RPMI7951 (cell line): ENCODE results near the gene TBC1D8B. TPM values are rescaled to one million over a fixed set of nuclear protein-coding genes. Genes with fewer than 3 reads are reported as not detected.

Source experiments
- DNase-seq: peaks from one replicate; pipeline ENCODE4 v3.0.0-alpha.2; 2012; ENCODE audit warnings: low read depth
- total RNA-seq: library from RNA; depleted of rRNA; stranded (reverse); fragments of >200 nt; shearing (Covaris generic); gene quantifications from 2 replicates; pipeline ENCODE4 v1.2.3, GENCODE V29; 2014; rRNA removed

Gene TBC1D8B
- total RNA-seq, 1 experiment from 2014 or later = 4.0 TPM

DNA sequence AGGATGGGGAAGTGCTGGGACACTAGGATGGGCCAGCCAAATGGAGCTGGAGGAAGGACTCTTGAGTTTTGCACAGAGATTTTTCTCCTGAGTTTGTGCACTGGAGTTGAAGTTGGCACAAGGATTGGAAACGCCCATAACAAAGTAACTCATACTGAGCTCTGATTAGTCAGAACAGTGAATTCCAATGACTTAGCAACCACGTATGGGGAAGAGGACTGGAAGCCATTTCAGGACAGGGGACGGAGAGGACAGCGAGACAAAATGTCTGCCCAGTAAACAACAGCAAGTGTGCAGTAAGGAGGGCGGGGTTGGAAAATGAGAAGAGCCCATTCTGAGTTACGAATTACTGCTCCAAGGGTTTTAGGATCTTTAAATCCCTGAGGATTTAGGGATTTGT is 94.8 kb downstream of the TBC1D8B start:
- DNase-seq = peak; percentile 49

DNA sequence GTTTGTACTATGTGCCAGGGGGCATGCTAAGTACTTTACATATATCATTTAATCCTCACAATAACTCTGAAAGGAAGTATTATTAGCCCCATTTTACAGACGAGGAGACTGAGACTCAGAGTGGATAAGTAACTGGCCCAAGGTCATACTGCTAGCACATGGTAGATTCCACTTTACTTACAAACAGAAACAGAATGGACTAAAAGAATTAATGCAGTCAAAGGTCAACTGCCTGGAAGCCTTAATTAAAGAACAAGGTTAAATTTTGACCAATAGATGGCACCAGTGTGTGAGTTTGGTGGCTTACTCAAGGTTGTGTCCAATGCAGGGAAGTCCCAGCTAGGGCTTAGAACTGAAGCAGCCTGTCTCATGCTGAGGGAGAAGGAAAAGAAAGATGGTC is 96.0 kb downstream of the TBC1D8B start:
- peak; percentile 47 for DNase-seq

DNA sequence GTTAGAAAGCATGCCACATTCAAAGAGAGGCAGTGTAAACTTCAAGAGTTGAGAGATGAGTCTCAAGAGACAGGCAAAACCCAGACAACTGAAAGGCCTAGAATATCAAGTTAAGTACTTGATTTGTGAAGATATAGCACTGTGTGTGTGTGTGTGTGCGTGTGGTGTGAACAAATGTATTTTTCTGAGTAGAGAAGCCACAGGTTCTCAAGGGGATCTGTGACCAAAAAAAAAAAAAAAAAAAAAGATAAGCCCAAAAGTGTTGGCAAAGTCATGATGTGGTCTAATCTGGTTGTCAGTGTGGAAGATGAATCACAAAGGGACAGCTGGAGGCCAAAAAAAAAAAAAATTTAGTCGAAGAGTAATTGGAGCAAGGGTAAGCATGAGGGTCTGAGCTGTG is 96.8 kb downstream of the TBC1D8B start:
- DNase-seq = peak; percentile 29

DNA sequence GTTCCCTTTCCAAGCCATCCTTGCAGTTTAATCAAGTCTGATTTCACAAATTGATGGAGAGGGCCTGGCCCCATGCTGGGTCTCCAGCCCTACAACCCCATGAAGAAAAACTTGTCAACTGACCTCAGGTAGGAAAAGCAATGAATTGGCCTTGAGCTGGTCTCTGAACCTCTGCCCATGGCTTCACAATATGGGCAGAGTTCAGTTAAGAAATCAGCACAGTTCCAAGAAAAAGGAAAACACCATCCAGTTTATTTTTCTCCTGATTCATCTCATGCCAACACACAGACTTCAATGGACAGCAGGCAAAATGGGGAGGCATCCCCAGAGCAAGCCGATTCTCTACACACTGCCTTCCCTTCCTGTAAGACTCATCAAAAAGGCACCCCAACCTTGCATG is 97.4 kb downstream of the TBC1D8B start:
- no peak for DNase-seq

DNA sequence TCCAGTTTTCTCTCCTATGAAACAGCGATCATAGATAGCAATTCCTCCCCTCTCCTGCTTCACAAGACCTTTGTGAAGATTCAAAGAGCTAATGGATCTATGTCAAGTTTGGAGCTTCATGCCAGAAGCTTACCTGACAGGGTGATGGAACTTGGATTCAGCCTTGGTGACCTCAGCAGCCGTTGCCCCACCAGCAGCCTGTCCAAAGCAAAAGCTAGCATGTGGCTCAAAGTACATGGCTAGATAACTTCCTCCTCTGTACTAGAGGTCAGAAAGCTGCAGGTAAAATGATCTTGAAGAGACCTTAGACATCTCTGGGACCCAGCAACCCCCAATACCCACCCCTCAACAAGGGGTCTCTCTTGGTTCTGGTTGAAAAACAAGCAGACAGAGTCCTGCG is 98.9 kb downstream of the TBC1D8B start:
- DNase-seq = no peak

DNA sequence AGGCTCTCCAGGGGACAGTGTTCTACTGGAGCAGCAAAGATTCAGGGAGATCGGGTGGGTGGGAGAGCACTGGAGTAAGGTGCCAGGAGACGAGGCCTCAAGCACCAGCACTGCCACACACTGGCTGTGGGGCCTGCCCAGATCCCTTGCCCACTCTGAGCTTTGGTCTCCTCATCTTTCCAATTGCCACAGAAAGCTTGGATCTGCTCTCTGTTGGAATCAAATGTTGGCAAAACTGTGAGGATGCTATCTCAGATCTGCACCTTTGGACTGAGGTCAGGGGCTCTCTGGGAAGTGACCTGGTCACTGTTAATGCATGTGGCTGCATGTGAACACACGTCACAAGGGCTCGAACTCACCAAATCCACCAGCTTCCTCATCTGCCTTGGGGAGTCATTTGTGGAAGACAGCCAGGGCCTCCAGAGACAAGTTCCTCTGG is 99.3 kb downstream of the TBC1D8B start:
- DNase-seq = no peak

DNA sequence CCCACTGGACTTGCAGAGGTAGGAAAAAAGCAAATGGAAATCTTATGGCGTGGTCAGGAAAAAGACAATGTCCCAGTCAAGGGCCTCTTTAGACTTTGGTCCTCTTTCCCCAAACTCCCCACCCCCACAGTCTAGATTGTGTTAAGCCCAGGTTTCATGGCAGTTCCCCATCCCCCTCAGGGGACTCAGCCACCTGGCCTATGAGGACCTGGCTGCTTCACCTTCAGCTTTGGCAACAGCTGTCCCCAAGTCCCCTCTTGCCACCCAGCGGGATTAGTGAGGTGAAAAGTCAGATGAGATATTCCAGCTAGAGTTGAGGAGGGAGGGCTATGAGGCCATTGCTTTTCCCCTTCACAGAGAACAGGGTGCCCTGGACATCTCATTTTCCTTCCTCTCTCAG is 100.2 kb downstream of the TBC1D8B start:
- no peak for DNase-seq

DNA sequence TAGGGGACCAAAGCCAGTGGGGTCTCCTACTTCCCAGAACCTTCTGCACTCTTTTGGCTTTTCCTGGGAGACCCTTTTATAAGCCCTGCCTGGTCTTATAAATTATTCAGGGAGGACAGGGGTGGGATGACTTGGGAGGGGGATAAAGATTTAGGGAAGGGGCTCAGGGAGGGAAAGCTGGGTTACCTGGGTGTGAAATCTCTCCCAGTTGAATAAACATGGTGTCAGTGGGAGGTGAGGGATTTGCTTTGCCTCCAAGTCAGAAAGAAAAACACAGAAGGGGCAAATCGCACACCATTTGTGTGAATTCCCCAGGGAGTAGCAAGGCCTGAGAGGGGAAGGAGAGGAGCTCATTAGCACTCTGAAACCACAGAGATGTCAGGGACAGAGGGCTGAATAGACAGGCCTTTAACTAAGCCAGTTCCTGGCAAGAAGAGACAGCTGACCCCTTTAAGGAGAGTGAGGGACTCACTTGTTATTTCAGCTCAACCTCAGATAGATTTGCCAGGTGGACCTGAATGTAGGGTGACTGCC is 100.9 kb downstream of the TBC1D8B start, which contains the start of gene RIPPLY1:
Gene RIPPLY1 (minus strand): TSS at position 51 of the 534 bp plus-strand sequence. CDS start 54 bp downstream, outside the sequence.
- no peak for DNase-seq

DNA sequence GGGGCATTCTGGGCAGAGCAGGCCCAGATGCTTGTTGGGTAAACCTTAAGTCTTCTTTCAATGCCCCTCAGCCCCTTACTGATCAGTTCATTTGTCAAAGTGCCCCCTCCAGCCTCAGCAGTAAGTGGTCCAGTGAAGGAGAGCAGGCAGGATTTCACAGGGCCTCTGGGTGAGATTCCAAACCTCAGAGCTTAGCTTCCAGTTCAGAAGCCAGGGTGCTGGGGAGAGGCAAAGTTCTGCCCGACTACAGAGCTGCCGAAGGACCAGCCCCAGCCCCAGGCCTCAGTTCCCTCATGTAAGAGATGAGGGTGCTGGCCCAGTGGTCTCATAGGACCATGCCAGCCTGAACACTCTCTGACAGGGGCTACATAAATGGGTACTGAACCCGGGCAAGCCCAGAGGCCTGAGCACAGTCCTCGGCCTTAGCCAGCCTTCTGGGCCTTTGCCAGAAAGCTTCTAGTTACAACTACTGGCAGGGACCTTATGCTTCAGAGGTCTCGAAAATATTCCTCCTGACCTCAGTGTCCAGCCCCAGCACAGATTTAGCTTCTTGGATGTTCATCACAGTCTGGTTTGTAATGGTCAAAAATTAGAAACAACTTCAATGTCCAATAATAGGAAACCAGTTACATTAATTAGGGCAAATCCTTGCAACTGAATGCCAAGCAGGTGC is 101.5 kb downstream of the TBC1D8B start:
- no peak for DNase-seq

DNA sequence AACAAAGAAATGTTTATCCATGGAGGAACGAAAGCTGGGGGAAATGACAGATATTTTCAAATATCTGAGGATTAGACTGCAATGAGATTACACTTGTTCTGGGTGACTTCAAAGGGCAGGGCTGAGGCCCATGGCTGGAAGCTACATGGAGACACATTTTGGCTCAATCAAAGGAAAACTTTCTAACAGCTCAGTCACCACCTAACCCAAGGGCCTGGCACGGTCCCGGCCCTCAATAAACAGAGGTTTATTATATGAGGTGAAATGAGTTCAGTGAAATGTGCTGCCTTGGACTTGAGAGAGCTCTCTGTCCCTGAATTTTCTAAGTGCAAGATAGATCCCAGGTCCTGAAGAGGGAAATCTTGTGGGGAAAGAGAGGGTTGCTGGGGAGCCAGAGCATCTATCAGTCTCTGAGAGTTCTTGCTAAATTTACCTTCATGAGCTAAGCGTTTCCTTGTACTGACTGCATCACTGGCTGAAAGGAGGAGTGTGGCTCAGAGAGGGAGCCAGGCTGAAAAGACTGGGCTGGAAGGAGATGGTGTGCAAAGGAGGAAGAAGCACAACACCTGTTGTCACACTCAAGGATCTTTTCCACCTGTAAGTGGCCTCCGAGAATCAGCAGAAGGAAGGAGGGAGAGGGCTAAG is 102.7 kb downstream of the TBC1D8B start:
- no peak for DNase-seq

DNA sequence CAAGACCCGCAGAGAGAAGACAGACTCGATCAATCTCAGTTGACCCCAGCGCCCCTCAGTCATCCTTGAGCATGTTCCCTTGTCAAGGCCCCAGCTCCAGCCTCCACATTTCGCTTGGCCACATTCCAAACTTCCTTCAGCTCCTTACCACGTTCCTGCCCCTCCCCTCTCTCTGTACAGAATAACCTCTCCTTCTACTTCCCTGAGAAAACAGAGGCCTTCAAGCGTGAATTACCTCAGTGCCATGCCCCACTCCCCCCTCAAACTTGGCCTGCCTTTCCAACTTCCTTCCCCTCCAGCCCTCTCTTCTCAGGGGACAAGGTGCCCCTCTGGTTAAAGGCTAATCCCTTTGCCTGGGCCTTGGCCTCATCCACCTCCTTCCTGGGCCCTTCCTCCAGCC is 103.9 kb downstream of the TBC1D8B start:
- no peak for DNase-seq

DNA sequence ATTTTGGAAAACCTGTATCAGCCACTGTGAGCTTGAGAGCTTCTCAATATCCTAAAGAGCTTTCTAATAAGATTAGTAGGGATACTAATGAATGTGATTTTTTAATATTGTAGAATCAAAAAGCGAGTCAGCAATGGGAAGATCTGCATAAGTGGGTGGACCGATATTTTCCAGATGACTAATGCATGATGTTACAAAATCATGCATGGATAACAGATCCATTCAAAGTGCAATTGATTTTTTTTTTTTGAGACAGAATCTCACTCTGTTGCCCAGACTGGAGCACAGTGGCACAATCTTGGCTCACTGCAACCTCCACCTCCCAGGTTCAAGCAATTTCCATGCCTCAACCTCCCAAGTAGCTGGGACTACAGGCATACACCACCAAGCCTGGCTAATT is 110.4 kb downstream of the TBC1D8B start:
- no peak for DNase-seq

DNA sequence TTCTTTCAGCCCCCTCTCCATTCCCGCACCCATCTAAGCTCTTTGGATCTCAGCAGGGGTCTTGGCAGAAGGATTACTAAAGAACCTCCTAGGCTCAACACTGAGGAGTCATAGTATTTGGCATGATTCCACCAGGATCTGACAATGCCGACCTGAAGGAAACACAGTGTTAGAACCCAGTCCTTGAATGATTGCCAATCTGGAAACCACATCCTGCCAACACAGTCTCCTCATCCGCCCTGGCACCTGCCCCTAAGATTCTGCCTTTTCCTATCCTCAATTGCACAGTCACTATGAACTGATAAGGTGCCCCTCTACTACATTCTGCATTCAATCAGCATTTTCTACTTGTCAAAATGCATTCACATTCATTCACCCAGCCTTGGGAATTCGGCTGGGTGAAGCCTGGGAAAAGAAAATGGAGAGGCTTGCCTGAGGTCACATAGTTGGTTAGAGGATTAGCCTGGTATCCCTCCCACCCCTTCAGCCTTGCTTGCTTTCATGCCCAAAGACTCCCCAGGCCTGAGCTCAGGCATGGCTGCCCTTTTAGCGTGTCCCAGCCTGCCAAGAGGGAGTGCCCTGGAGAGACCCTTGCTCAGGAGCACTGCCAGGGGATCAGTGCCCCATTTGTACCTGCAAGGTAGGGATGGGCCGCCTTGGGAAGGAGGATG is 115.5 kb downstream of the TBC1D8B start:
- peak; percentile 84 for DNase-seq

DNA sequence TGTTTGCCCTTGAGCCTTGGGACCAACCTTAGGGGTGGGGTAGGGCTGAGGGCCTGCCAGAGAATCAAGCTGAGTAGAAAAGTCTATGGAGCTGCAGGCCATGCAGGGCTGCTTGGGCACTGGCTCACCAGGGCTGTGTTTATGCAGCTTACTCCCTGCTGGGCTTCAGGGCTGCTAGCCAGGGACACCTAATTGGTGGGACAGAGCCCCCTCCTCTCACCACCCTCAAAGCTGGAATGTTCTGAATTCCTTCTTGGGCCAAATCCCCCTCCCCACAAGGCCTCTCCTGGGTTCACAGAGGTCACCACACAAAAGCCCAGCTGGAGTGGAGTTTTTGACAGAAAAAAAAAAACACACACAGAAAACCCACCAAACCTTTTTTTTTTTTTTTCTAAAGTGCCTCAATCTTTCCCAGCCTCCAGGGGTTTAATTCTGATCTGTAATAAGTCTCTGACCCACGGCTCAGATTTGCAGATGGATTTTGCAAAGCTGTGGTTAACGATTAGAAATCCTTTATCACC is 117.5 kb downstream of the TBC1D8B start, which contains the start of gene CLDN2:
Gene CLDN2 (plus strand): TSS at position 471 of the 521 bp plus-strand sequence. CDS start 7,827 bp downstream, outside the sequence.
- DNase-seq = no peak

DNA sequence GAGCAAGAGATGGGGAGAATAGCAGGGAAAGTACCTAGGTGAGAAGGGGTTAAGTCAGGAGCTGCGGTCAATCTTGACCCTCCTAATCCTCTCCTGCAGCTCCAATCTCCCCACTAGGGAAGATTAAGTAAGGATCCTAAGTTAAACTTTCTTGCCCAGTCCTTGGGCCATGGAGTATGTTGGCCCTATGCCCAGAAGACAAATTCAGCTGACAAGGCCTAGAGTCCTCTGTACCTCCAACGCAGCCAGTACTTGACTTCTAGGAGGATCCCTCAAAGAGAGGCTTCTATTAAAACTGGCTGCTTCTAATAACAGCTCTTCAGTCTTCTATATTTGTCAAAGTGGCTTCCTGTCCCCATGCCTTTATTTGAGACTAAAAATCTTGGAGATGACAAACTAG is 119.2 kb downstream of the TBC1D8B start:
- DNase-seq = no peak

Other genes with a start within 250 kb of the TBC1D8B start
- 1.4 and 2.4 TPM in 2 replicates for gene RADX, start 190.7 kb upstream of the TBC1D8B start, total RNA-seq
- 5.0 and 5.5 TPM in 2 replicates for gene RNF128, start 76.0 kb upstream of the TBC1D8B start, total RNA-seq
- not detected in 2 replicates for gene RIPPLY1, start 100.7 kb downstream of the TBC1D8B start, total RNA-seq
- not detected in 2 replicates for gene CLDN2, start 117.7 kb downstream of the TBC1D8B start, total RNA-seq
- gene MORC4, start 197.5 kb downstream of the TBC1D8B start, total RNA-seq = 8.0 and 8.2 TPM in 2 replicates